Measurements from ENCODE around the gene TBC1D1.

DNA sequence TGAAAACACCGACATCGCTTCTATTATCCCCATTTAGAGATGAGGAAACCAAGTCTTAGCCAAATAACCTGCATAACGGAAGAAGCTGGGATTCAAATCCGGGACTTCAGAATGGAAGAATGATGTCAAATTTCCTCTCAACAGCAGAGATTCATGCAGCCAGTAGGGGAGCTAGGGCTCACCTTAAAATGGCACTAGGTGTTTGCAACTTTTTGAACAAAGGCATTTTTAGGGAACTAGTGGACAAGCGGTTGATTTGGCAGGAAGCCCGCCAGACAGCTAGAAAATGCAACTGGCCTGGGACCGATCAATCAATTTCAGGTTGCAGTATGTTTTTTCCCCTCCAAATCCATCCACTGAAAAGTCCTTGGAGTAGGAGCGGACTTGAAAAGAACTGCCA lies 293.5 kb downstream of the TBC1D1 start:
- no peak for TF ChIP-seq POLR2A (IDR thresholded peaks at IDR 0.05)
- TF ChIP-seq, protein P1, sequence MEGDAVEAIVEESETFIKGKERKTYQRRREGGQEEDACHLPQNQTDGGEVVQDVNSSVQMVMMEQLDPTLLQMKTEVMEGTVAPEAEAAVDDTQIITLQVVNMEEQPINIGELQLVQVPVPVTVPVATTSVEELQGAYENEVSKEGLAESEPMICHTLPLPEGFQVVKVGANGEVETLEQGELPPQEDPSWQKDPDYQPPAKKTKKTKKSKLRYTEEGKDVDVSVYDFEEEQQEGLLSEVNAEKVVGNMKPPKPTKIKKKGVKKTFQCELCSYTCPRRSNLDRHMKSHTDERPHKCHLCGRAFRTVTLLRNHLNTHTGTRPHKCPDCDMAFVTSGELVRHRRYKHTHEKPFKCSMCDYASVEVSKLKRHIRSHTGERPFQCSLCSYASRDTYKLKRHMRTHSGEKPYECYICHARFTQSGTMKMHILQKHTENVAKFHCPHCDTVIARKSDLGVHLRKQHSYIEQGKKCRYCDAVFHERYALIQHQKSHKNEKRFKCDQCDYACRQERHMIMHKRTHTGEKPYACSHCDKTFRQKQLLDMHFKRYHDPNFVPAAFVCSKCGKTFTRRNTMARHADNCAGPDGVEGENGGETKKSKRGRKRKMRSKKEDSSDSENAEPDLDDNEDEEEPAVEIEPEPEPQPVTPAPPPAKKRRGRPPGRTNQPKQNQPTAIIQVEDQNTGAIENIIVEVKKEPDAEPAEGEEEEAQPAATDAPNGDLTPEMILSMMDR (IDR thresholded peaks at IDR 0.05) = no peak

Data from prostate gland (tissue), 2 donors.